Measurements from ENCODE around the gene IL22RA2.
A peak's percentile ranks its signal among the peaks of the same experiment; 100 is the strongest.

IL22RA2 gene

DNA sequence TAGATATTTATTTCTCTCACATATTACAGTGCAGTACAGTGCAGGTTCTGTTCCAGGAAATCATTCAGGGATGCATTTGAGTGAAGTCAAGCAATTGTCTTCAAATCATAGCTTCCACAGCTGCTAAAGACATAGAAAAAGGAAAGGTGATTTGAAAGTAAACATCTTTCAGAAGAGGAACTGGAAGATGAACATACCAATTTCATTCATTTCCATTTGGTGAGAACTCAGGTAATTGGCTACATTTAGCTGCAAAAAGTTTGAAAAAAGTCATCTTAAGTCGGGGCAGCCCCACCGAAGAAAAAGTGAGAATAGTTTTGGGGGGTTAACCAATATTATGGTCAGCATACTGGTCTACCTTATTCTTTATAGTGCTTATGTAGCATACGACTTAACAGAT is 67.3 kb downstream of the IL22RA2 start:
- DNase-seq, result no peak
- in situ Hi-C loops (cut with MboI; ENCODE audit: low pct_unique_long_range_greater_than_20kb, low sequenced_read_pairs), result no loop called here

DNA sequence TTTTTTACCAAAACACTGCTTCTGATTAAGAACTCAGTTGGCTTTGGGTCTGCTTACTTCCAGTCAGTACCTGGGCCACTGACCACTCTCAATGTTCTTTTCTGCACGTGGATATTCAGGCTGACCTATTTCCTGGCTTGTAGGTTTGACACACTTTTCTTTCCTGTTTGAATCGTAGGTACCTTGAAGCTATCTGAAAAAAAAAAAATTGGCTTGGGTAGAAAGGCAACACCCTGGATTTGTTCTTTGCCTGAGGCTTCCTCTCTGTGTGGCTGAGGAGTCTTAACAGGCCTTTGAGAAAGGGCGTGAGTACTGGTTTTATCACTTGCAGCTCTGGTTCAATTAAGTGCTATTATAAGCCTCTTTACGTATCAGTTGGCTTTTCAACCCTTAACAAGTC is 68.1 kb downstream of the IL22RA2 start:
- DNase-seq, result no peak
- in situ Hi-C loops (cut with MboI; ENCODE audit: low pct_unique_long_range_greater_than_20kb, low sequenced_read_pairs), result no loop called here

DNA sequence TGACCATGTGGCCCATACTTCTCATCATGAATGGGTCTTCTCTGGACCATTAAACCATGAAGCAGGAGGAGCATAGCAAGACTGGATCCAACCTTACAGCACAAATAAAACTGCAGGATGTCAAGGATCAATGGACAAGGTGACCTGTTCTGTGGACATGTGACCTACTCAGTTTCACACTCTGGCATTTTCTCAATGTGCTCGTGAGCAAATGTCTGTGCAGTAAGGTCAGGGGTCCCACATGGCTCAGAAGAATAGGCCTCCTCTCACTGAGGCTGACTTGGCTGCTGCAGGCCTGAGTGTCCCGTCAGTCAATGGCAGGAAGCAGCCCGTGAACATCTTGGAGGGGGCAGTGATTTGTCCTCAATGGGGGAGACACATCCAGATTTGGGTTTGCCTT is 68.5 kb downstream of the IL22RA2 start:
- DNase-seq, result no peak
- in situ Hi-C loops (cut with MboI; ENCODE audit: low pct_unique_long_range_greater_than_20kb, low sequenced_read_pairs), result no loop called here

DNA sequence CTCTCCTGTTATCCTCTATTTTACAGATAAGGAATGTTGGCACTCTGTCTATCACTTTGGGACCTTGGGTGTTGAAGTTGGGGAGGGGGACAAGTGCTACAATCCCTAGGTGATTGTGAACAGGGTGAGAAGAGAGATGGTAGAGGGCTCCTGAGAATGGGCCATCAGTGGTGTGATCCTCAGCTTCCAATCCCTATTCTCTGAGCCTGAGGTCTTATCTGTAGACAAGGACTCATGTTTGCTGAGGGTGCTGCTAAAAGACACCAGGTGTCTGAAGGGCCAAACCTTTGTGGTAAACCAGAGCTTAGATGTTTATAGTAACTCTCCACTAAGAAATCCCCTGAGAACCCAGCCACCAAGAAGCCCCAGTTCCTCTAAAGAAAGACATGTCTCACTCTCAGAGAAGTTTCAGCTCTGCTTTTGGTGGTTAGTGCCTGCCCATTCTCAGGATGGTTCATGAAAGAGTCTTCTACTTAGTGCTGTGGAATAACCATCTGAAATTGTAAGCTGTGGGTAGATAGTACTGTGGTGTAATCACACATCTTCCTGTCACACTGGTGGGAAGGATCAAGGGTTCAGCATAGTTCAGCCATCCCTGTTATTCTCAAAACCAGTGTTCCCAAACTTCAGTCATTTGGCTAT is 70.5 kb downstream of the IL22RA2 start:
- in situ Hi-C loops (cut with MboI; ENCODE audit: low pct_unique_long_range_greater_than_20kb, low sequenced_read_pairs), result no loop called here
- DNase-seq, result no peak

DNA sequence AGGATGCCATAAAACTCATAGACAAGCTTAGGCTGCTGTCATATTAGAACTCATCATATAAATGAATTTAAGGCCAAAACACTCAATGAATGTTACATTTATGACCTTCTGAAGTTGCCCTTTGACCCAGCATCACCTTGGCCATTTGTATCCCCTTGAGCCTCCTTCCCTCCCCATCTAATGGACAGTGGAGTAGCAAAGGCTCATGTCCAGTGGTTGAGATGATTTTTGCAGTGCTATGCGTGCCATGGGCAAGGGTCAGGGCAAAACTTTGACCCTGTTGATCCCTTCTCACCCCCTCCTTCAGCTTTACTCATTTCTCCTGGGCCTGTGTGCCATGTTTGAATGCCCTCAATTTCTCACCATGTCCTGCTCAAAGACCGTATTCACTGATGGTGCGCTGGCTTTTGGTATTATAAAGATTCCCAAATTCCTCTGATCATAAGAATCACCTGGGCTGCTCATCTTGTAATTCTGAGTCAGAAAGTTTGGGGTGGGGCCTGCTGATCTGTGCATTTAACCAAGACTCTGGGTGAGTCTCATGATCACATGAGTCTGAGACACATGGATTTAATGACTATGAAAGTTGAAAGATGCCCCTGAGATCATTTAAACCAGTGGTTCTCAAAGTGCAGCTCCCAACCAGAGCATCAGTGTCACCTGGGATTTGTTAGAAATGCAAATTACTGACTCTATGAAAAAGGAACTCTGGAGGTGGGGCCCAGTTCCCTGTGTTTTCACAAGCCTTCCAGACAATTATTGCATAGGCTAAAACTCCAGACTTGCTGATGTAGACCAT is 71.2 kb downstream of the IL22RA2 start:
- in situ Hi-C loops (cut with MboI; ENCODE audit: low pct_unique_long_range_greater_than_20kb, low sequenced_read_pairs), result no loop called here
- no peak for DNase-seq

DNA sequence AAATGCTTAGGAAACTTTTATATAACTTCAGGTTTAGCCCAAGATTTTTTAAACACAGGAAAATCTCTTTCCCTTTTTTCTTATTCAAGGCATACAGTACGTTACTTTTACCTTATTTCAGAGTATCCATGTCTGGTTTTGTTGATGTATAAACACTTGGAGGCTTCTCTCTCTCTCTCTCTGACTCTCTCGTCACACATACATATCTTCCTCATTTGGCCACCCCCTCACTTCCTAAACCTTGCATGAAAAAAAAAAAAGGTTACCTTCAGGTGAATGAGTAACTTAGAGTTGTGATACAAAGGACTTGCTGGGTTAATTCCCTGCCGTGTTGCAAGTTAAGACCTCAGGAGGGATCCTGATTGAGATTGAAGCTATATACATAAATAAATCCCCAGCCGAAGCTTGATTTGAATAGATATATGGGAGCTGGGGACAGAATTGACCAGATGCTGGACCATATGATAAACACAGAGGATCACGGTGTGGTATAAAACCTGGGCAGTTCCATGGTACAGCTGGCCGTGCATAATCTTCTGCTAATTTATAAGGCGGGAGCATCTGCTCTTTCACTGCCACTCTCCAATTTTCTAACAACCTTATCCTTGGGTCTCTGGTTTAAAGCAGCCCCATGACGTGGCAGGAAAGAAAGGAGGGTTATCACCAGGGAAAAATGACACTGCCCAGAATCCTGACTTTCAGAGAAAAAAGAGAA is 73.6 kb downstream of the IL22RA2 start:
- in situ Hi-C loops (cut with MboI; ENCODE audit: low pct_unique_long_range_greater_than_20kb, low sequenced_read_pairs), result loop anchor here (25.0 kb wide), 1 partner anchor 537 kb away; no protein-coding TSS in a partner anchor
- no peak for DNase-seq

DNA sequence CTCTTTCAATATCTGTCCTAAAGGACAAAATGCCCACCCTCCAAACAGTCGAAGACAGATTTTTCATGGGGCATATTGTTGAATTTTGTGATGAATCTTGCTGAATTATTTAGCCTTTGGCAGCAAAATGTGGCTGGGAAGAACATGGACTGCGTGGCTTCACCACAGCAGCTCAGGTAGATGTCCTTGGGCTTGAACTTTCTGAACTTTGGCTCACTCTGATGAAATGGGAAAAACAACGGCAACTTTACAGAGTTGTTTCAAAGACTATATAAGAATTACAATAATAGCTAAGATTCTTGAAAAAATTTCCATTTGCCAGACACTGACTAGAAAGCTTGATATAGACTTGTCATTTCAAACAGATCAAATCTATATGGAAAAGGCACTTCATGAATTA is 75.9 kb downstream of the IL22RA2 start:
- no peak for DNase-seq
- in situ Hi-C loops (cut with MboI; ENCODE audit: low pct_unique_long_range_greater_than_20kb, low sequenced_read_pairs), result loop anchor here (25.0 kb wide), 1 partner anchor 540 kb away; no protein-coding TSS in a partner anchor

DNA sequence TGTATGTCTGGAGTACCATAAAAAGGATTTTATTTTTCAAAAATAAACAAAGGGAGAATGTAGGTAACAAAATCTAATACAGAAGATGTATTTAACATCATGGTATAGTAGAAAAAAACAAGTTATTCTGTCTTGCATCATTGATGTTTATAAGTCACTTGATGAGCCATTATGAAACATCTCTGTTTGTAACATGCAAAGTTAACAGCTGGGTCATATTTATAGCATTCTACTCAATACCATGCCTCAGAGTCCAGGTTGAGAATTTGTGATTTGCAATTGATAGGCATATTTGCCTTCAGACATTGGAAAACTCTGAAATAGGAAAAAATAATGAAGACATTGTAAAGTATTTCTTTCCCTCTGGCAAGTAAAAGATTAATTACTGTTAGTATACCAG is 76.4 kb downstream of the IL22RA2 start:
- DNase-seq, result no peak
- in situ Hi-C loops (cut with MboI; ENCODE audit: low pct_unique_long_range_greater_than_20kb, low sequenced_read_pairs), result loop anchor here (25.0 kb wide), 1 partner anchor 540 kb away; no protein-coding TSS in a partner anchor

DNA sequence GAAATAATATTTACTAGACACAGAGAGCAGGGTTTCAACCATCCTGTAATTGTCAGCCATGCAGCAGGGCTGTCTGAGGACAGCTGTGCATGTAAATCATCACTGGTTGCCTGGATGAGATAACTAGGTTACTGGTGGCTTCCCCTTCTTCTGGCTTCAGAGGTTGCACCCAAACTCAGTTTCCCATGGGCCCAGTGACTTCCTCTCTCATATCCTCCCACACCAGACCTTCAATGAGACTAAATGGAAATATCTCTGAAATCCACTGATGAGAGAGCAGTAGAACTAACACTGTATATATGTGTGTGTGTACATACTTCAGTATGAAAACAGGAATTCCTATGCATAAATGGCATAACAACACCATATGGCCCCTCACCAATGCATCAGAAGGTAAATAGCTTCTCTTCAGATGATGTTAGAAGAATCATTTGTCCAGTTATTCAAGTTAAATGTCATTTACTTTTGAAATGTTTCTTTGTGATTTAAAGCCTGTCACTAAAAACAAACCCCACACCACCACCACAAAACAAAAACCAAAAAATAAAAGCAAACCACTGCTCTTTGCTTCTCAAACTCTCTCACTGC is 77.7 kb downstream of the IL22RA2 start:
- peak; percentile 5 for DNase-seq
- in situ Hi-C loops (cut with MboI; ENCODE audit: low pct_unique_long_range_greater_than_20kb, low sequenced_read_pairs), result loop anchor here (25.0 kb wide), 1 partner anchor 542 kb away; no protein-coding TSS in a partner anchor

DNA sequence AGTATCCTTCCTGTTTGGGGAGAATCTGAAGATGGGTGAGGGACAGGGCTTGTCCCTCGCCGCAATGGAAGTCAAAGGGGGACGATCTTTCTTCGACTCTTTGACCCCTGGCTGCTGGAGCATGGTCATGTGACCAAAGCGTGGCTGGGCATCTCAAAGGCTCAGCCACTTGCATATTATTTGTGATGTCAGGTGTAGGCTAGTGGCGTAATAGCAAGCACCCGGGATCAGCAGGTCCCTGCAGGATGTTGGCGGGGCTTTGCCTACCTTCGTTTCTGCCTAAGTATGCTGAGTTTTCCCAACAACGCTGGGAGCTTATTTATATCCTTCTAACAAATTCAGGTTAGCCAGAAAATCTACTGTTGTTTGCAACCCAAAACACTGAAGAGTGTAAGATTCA is 78.4 kb downstream of the IL22RA2 start:
- DNase-seq, result no peak
- in situ Hi-C loops (cut with MboI; ENCODE audit: low pct_unique_long_range_greater_than_20kb, low sequenced_read_pairs), result loop anchor here (25.0 kb wide), 1 partner anchor 542 kb away; no protein-coding TSS in a partner anchor

DNA sequence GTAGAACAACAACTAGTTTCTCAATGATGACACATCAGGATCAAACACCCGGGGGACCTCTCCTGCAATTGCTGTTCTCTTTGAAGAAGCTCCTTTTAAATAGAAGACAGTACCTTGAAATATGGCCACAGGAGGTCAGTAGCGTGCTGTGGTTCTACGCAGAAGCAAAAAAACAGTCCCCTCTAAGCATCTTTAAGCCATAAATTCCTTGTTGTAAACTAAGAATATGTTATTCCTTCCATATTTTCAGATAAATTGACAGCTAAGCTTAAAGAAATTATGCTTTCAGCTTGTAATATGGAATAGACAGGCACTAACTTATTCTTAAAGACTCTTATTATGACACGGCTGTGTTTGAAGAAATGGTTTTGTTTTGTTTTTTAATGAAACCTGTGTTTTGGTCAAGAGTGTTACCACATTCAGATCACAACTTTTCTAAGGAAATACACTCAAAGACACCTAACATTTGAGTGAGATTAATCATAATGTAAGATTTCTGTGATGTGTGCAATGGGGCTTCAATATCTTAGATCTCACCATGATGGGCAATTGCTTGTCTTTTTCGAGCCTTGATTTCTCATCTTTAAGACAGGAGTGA is 78.9 kb downstream of the IL22RA2 start:
- in situ Hi-C loops (cut with MboI; ENCODE audit: low pct_unique_long_range_greater_than_20kb, low sequenced_read_pairs), result loop anchor here (25.0 kb wide), 1 partner anchor 543 kb away; no protein-coding TSS in a partner anchor
- DNase-seq, result peak; percentile 79

All from KBM-7 (cell line).